GM18873 (cell line): Measurements from ENCODE around the gene GATB.

ENCODE experiments used
- ATAC-seq: cut with Tn5 transposase; IDR thresholded peaks from one replicate; pipeline ENCODE4 v1.9.1; 2021; ENCODE audit warnings: mild to moderate bottlenecking, moderate library complexity, moderate number of reproducible peaks; ENCODE audit not compliant: unreplicated experiment, low FRiP score

Gene GATB

DNA sequence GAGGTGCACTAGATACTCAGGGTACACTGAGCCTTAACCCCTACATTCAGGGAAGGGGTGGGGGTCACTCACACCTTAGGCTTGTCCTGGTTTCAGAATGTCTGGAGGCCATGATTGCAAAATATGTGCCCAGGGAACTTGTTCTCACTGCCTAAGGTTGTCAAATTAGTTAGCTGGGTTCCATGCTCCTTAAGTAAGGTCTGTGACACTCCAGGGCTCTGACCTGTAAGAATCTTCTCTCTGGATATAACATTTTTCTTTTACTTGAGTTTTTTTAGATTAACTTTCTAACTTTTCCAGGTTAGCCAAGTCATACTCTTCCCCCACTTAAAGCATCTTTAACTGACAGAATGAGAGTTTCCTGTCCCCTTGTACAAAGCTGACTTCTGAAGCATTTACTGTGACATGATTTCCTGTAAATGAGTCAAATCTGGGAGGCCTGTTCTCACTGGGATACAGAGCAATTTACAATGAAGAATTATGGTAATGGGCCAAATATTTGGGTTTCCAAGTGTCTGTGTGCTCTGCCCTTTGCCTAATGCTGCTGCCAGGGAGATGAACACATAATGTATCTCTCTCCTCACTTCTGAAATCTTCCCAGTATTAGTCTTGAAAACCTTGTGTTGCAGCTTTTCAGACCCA is 101.7 kb downstream of the GATB start:
- ATAC-seq: no peak

DNA sequence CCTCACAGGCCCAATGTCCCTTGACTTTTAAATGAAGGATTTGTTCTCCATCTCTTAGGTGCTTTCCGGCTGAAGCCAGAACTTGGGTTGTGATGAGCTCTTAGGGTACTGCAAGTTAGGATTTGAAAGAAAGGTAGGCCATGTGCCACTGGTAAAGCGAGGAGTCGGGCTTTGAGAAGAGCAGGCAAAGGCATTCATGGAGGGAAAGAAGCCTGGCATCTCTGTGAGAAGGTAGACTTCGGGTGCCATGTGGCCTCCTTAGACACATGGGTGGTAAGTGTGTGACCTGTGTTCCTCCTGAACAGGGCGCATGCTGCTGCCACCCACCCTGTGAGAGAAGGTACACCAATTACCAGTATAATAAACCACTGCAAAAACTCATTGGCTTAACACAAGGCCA is 102.9 kb downstream of the GATB start:
- no peak for ATAC-seq

DNA sequence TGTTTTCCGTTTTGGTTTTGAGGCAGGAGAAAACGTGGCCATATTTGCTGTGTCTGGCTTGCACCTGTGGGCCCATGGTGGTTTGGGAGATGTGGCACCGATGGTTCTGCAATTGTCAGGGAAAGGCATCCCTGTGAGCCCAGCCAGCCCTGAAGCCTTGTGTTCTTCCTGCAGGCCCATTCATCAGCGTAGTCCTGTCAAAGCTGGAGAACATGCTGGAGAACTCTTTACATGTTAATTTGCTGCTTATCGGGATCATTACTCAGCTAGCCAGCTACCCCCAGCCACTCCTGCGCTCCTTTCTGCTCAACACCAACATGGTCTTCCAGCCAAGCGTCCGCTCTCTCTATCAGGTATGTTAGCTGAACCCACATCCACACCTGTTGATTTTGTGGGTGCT is 104.7 kb downstream of the GATB start:
- ATAC-seq: no peak

DNA sequence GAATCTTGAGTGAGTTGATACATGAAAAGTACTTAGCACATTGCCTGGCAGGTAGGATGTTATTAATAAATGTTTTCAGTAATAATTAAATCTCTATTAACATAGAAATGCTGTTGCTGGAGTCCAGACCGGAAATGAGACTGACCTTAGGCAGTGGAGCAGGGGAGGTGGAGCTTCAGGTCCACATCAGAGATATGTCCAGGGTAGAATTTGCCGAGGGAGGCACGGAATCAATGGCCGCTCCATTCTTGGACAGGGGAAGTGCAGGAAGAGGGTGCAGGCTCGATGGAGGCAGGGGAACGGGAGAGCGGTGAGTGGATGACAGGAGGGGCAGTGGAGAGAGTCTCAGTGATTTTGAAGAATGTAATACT is 107.3 kb downstream of the GATB start:
- ATAC-seq: no peak

DNA sequence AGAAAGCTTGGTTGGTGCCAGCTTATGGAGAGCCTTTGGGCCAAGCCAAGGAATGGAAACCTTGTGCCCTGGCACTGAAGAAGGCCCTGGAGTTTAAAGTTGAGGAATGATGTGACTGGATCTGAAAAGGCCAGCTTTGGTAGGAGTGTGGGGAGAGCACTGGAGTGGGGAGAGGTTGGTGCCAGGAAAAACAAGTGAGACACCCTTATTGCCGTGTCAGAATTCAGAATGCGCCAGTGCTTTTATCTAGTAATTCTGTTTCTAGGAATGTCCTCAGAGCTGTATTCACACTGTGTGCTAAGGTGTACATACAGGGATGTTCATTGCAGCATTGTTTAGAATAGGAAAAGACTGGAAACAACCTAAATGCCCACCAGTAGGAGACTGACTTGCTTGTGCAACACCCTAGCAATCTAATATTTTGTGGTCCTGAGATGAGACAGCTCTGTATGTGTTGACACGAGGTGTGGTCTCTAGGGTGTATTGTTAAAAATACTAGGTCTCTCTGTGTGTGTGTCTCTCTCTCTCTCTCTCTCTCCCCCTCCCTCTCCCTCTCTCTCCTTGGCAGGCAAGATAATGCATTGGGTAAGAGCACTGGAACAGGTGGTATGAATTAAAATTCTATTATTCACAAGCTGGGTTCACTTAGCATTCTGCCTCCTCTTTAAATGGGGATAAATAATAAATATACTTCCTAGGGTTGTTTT is 107.8 kb downstream of the GATB start:
- no peak for ATAC-seq

DNA sequence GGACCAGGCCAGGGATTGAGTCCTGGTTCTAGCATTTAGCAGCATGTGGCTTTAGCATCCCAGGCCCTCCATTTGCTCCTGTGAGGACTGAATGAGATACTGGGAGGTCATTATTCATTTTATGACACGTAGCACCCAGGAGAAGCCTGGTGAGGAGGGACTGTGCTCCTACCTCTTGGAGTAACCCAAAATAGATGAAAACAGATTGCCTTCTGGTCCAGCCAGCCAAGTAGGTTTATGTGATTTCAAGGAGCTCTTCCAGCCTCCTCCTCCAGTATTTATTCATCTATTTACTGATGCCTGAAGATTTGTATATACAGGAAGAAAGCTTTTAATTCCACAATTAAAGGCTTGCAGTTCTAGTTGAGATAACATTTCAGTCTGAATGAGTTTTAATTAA is 109.3 kb downstream of the GATB start:
- no peak for ATAC-seq

DNA sequence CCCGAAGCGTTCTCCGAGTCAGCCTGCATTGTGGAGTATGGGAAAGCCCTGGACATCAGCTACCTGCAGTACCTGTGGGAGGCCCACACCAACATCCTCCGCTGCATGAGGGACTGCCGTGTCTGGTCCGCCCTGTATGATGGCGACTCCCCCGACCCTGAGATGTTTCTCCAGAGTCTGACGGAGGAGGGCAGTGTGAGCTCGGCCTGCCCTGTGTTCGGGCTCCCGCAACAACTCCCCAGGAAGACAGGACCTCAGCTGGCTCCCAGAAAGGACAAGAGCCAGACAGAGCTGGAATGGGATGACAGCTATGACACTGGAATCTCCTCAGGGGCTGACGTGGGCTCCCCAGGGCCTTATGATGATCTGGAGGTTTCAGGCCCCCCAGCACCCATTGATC is 111.3 kb downstream of the GATB start:
- ATAC-seq: no peak

DNA sequence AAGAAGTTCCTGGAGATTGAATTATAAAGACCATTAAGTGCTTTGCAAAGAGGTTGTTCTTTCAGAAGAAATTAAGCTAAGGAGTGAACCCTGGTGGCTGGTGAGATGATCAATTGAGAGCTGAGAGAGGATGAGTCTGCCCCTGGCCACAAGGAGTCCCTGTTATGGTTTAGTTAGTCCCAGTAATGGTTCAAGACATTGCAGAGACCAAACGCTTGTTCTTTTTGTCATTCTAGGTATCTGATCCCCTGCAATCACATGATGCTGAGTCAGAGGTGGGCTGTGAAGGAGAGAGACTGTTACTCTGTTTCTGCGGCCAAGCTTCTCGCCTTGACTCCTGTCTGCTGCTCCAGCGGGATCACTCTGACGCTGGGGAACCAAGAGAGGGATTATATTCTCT is 114.5 kb downstream of the GATB start:
- ATAC-seq: no peak

DNA sequence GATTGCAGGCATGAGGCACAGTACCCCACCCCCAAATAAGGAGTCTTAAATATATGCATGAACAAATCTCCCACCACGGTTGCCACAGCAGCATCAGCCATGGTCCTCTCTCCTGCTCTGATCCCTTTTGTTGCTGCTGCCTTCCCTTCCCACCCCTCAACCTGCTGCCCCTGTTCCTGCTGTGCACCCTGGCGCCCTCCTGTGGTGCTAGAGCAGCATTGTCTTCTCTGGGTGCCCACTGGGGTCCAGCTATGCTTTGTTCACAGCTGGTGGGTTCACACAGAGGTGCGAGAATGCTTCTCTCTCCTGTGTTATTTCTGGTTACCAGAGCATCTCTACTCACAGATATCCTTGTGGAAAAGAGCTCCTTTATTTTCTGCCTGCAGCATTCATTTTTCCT is 116.2 kb downstream of the GATB start:
- no peak for ATAC-seq

DNA sequence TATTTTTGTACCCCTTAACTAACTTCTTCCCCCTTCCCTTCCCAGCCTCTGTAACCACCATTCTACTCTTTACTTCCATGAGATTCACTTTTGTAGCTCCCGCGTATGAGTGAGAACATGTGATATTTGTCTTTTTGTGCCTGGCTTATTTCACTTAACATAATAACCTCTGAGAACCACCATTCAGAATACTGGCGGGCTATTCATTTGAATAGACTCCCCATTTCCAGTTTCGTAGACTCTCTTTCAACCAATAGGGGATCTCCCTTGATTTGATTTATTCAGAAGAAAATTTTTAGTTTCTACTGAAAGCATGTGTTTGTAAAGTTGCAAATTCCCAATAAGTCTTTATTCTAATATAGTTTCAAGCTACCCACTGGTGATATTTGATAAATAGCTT is 117.2 kb downstream of the GATB start:
- ATAC-seq: no peak

DNA sequence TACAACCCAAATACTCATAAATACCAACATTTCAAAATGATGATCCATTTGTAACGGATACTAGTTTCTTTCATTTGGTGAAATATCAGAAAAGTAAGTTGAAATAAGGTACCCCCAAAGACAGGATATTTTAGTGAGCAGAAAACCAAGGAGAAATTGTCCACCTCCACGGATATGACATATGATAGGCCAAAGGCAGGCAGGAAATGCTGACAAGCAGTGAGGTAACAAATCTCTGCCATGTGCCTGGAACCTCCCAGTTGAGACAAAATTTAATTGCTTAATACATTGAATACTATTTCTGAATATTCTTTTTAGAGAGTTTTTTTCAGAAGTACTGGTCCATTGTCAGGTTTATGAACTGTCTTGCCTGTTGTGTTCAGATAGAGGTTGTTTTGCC is 118.8 kb downstream of the GATB start:
- no peak for ATAC-seq

DNA sequence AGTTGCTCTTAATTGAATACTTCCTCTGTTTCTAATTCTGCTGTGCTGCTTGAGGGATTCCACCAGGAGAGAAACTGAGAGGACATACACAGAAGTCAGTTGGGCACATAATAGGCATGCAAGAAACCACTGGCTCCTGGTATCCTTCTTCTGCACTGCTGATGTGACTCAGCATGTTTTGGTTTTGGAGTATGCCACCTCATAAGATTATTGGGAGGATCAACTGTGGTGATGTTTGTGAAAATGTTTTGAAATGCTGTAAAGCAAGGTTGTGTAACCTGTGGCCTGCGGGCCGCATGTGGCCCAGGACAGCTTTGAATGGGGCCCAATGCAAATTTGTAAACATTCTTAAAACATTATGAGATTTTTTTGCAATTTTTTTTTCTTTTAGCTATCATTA is 119.6 kb downstream of the GATB start:
- ATAC-seq: no peak

DNA sequence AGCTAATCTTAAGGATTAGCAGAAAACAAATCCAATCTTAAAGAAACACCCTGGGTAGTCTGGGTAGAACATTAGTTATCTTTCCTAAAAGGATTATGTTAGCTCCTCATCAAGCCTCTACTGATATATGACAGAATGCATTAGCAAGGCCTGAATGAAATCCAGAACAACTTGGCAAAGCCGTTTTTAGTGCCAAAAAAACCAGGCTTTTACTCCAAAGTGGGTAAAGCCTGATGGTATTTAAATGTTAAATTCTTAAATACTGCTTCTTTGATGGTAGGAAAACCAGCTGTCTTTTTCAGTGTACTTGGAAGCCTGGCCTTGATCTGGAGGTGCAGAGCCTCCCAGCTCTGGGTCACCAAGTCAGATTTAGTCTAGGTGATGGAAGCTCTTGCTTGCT is 120.4 kb downstream of the GATB start:
- no peak for ATAC-seq

DNA sequence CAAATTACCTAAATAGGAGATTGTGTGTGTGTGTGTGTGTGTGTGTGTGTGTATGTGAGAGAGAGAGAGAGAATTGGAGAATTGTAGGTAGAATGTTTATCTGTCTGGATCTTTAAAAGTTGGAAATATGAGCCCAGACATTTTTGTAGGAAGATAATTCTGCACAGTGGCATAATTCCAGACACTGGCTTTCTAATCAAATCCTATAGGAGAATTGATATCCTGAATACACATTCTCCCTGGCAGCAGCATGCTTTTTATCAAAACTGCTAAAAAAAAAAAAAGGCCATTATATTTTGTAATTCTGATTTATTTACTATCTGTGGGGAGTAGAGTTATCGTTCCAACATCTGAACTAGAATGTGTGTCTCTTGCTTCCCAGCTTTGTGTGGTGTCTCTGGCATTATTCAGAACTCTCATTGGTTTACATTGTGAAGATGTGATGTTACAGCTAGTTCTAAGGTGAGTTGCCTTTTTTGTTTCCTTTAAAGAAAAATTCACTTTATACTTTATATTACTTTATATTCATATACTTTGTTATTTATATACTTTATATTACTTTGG is 122.4 kb downstream of the GATB start:
- no peak for ATAC-seq

DNA sequence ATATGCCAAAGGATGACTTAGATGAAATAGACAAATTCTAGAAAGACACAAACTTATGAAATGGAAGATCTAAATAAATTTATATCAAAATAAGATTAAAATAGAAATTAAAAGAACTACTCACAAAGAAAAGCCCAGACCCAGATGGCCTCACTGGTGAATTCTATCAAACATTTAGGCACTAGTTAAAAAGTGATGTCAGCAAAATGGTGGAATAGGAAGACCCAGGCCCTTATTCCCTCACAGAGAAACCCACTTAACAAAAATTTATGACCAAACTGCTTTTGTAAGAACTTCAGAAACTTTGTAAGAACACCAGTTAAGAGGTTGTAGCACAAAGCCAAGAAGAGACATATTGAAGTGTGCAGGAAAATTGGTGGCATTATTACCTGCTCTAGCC is 129.5 kb downstream of the GATB start:
- no peak for ATAC-seq

DNA sequence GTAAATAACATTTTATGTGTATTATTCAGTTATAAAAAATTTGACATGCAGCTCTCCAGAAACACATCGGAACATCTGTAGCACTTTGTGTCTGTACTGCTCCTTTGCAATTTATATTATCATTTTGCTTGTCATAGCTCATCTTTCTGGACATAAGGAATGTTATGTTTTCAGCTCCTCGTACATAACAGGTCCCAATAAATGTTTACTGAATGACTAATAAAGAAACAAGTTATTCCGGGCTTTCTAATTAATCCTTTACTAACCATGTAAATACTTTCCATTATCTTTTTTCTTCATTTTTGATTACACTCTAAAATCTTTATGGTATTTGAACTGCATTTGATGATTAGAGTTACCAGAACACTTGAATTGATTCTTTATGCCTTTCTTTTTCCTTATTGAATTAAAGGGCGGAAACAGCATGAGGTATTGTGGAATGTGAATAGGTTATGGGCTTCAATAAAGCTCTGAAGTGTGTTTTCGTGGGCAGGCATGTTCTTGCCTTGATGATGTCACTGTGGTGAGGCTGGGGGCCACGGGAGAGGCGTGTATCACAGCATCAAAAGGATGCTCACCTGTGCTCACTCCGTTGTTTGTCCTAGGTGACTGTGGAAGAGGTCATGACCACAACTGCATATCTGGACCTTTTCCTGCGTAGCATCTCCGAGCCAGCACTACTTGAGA is 131.6 kb downstream of the GATB start:
- ATAC-seq: no peak

DNA sequence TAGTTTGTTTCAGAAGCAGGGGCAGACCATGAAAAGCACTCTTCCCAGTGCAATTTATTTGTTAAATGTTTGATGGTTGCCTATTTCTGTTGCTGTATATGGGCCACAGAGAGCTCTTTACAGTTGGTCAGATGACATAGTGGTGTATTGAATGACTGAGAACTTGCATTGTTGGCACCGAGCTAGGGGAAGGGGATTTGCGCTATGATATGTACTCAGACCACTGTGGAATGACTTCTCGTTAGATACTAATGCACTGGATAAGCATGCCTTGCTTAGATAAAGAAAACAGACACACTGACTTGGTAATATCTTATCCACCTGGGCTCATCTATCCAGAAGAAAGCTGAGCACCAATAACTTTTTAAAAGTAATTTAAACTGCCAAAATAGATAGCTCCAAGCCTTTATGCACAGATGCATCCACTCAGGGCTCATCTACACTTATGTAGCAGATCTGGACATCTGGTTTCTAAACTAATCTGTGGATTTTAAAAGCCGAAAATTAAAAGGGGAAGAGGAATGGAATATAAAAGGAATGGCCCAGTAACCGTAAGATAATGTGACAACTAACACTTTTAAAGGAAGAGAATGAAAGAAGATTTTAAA is 132.7 kb downstream of the GATB start:
- no peak for ATAC-seq

DNA sequence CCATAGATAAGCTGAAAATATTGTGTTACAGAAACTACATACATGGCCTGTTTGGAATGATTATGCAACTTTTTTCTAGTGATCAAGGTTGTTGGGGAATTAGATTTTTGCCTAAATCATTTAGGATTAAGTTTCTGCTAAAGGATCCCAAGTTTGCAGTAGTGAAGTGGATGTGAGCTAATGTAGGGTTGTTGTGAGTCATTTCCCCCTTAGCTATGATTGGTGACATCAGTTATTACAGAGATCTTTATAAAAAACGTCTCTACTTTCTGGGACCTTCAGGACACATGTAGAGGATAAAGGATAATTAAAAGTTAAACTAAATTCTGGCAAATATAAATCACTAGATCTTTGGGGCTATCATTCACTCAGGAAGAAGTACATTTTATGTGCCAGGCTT is 133.3 kb downstream of the GATB start:
- ATAC-seq: no peak

DNA sequence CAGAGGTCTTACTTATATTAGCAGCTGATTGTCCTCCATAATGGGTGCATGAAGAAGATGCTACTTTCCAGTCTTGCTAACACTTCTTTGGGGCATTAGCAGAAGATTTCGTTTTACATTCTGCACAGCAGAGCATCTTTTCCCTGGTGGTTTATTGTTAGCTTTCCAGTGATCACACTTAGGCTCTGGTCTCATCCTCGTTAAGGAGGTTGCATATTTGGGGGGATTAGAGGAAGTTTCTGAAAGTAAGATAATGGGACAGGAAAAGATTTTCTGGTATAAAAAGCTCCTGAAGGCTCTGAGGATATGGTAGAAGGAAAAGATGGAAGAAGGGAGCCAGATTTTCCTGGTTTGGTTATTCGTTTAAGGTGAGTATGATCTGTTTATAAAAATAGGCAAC is 134.1 kb downstream of the GATB start:
- no peak for ATAC-seq

DNA sequence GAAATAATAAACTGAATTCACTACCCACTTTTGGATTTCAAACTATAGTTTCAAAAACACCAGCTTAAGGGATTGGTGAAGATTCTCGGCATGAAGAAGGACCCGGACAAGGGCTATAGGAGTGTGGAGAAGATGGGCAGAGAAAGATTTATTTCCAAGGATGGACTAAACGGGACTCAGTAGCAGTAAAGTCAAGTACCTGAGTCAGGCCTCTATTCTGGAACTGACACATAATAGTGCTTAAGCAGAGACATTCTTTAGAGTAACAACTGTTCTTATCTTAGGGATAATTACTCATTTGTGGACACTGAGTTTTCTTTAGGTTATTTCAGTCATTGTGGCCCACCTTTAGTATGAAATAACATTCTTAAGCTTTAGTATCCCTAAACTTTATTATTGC is 134.6 kb downstream of the GATB start:
- no peak for ATAC-seq
